GM21515 (cell line): ENCODE measurements around the gene SLC18A3.

ENCODE experiments used
- ATAC-seq: cut with Tn5 transposase; IDR thresholded peaks from one replicate; pipeline ENCODE4 v1.9.1; 2021; ENCODE audit not compliant: unreplicated experiment

The SLC18A3 gene

GRCh38 chr10:49625411-49625810, 15.3 kb downstream of the SLC18A3 start:
- no peak for ATAC-seq

- no peak for ATAC-seq
Observed at GRCh38 chr10:49627038-49627437, 16.9 kb downstream of the SLC18A3 start.

- ATAC-seq: no peak
Observed at GRCh38 chr10:49627644-49628247, 17.6 kb downstream of the SLC18A3 start.

GRCh38 chr10:49628599-49628998, 18.5 kb downstream of the SLC18A3 start:
- ATAC-seq: no peak

GRCh38 chr10:49629431-49629881, 19.3 kb downstream of the SLC18A3 start:
- ATAC-seq: no peak

DNA sequence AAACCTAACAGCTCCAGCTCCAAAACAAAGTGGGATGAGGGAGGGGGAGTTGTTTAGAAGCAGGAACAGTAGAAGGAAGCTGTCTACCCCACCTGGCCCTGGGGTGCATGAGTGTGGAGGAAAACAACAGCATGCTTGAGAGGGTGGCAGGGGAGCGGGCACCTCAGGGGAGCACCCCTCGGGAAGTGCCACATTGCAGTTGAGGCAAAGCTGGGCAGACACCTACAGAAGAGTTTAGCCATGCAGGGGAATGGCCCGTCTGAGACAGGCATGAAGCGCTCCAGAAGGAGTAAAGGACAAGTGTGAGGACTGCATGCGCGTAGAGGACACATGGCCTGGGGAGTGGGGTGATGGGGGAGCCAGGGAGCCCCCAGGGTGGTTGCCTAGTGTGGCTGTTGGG, 21.9 kb downstream of the SLC18A3 start:
- no peak for ATAC-seq

DNA sequence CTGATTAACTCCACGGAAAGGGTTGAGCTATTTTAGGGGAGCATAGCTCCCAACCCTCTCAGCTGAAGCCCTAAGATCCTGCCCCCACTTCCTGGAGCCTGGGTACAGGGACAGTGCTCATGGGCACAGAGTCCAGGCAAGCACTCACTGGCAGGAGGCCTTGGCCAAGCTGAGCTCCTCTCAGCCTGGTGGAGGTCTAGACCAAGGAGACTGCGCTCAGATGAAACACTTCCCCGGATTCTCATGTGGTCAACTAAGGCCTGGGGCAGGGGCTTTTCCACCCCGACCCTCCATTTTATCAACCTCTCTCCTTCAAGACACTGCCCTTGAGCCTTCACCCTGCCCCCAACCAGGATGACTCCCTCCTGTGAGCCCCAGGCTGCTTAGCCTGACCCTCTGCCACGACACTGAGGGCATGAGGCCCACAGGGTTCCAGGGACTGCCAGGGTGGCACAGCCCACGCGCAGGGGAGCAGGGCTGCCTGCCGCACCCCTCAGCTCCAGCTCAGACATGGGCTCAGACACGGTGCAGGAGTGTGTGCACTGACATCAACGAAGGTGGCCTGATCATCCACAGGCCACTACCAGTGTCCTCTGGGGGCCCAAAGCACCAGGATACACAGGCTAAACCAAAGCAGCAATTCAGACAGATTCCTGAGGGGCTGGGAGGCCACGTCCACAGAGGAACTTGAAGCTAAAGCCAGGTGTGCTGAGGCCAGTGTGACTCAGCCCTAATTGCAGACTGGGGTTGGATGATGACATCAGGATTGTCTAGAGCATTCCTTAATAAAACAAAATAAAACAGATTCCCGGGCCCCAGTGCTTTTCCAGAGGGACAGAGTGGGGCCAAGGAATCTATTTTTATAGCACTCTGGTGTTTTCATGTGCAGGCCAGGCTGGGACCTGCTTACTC, 22.6 kb downstream of the SLC18A3 start:
- ATAC-seq: no peak

GRCh38 chr10:49633327-49634068, 23.4 kb downstream of the SLC18A3 start:
- ATAC-seq: no peak

DNA sequence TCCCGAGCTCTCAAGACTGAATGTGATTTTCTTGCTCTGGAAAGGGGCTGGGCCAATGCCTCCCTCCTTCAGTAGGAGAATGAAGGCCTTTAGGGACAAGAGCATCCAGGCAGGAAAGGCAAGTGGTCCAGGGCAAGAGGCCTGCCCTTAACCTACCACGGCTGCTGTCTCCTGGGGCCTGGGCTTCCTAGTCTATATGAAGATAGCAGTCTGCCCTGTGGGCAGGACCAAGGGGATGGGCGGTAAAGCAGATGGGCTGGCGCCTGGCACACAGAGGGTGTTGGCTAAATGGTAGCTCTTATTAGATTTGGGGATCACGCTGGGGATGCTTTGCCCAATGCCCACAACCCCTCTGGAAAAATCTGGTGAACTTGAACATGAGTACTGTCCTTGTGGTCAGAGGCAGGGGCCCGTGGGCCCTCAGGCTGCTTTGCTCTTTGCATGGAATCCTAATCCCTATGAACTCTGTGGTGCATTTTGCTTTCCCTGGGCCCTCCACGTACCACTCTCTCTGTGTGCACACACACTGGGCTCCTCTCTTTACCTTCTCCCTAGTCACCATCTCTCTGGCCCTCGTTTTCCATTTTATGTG, 24.1 kb downstream of the SLC18A3 start:
- no peak for ATAC-seq

DNA sequence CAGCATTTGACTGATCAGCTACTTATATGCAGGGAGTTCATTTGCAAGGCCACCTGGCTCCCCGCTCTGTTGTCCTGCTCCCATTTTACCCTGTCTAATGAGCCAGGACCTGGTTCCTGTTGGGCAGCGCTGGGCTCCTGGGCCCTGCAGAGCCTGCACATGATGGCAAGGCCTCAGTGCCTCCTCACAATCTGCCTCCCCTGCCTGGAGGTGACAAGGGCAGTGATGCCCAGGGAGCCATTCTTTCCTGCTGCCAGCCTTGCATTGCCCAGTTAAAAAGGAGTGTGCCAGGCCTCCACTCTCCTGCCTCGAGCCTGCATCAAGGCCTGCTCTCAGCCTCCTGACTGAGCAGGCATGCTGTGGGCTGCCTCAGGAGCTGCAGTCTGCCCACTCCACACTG, 32.2 kb downstream of the SLC18A3 start:
- no peak for ATAC-seq

GRCh38 chr10:49643241-49644034, 33.3 kb downstream of the SLC18A3 start:
- ATAC-seq: no peak

DNA sequence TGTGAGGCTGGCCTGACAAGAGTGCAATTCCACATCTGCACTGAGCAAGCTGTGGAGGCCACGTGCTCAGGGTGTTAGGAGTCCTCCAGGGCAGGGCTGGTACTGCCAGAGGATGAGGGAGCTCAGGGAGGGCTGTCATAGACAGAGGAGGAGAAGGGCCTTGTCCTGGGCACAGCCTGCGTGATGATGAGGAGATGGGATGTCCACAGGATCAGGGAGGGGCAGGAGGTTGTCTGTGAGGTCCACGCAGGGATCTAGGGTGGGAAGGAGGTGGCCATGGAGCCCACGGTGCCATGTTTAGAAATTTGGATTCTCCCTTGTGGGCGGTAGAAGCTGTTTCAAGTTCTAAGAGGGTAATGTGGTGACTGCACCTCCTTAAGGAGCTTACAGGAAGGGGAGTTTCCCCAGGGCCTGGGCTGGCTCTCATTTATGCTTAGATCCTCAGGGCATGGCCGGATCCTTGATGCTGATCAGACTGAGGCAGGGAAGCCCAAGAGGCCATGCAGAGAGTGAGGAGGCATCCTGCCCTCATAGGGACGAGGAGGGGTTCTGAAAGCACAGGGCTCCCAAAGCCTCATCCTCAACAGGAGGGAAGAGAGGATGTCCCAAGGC, 34.0 kb downstream of the SLC18A3 start:
- no peak for ATAC-seq

- no peak for ATAC-seq
Observed at GRCh38 chr10:49645417-49645816, 35.3 kb downstream of the SLC18A3 start.

- no peak for ATAC-seq
Observed at GRCh38 chr10:49645871-49646870, 36.1 kb downstream of the SLC18A3 start.

GRCh38 chr10:49647554-49647953, 37.4 kb downstream of the SLC18A3 start:
- no peak for ATAC-seq

DNA sequence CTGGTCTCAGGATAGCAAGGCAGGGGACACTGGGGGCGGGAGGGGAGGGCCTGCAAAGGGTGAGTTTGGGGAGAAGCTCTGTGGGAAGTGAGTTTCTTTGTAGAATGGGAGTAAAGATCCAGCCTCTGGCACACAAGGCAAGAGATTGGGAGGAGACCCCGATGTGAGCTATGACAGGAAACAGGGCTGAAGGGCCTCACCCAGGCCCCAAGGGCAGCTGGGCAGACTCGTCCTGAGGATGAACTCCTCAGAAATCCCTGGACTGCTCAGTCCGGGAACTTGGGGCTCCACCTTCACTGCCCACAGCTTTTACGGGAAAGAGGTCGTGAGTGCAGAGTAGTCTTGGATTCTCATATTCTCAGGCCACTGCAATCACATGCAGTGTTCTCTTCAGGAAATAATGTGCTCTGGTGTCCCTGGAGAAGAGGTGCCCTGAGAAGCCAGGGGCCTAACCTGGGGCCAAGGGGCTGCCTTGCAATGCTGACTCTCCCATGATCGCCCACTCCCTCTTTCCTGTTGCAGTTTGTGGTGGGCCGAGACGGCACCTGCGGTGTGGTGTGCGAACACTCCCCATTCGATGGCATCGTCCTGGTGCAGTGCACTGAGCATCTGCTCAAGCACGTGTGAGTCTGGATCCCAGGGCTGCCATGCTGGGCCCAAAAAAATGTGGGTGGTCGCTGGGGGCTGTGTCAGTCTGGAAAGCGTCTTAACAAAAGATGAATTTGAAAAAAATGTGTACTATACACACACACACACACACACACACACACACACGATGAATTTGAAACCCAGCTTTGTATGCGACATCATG, 38.1 kb downstream of the SLC18A3 start:
- ATAC-seq: no peak

GRCh38 chr10:49649294-49649693, 39.2 kb downstream of the SLC18A3 start:
- peak; percentile 52 for ATAC-seq
